WTC11 (cell line): Measurements from ENCODE around the gene ARTN. TPM values are rescaled to one million over a fixed set of nuclear protein-coding genes. Genes with fewer than 3 reads are reported as not detected.

ENCODE experiments used
- ATAC-seq: fragments of 200-7000 bp; cut with Tn5 transposase; 2 replicates; pipeline ENCODE4 v1.10.0; 2021; ENCODE audit warnings: mild to moderate bottlenecking, moderate library complexity
- CTCF ChIA-PET: fragments of 300-600 bp; sonication (Branson Sonifier 250); formaldehyde crosslinking; loops from one replicate; lab custom pipeline; 2021; ENCODE audit warnings: antibody characterized with exemption; lab: Charles Lee
- POLR2A ChIA-PET: fragments of 350-600 bp; sonication (Branson Sonifier 250); formaldehyde crosslinking; loops from one replicate; lab custom pipeline; 2021; ENCODE audit warnings: antibody characterized with exemption; lab: Charles Lee
- DNase-seq: peaks from one replicate; pipeline ENCODE4 v3.0.0; 2021; ENCODE audit warnings: low spot score
- H3K27ac Mint-ChIP-seq: 2 replicates; pipeline ENCODE4 v1.8.0; 2021; ENCODE audit warnings: mixed read lengths
- H3K27me3 Mint-ChIP-seq: 2 replicates; pipeline ENCODE4 v1.8.0; 2021; ENCODE audit warnings: low read depth, mild to moderate bottlenecking, moderate library complexity, mixed read lengths
- H3K36me3 Mint-ChIP-seq: 2 replicates; pipeline ENCODE4 v1.8.0; 2021; ENCODE audit warnings: mixed read lengths
- H3K4me1 Mint-ChIP-seq: 2 replicates; pipeline ENCODE4 v1.8.0; 2022; ENCODE audit warnings: mixed read lengths
- H3K4me3 Mint-ChIP-seq: 2 replicates; pipeline ENCODE4 v1.8.0; 2021; ENCODE audit warnings: mild to moderate bottlenecking, moderate library complexity, mixed read lengths
- H3K9me3 Mint-ChIP-seq: 2 replicates; pipeline ENCODE4 v1.8.0; 2021; ENCODE audit warnings: mixed read lengths
- AR ChIP-seq: fragments of 250-450 bp; sonication (Bioruptor Pico); IDR thresholded peaks from 2 replicates; pipeline ENCODE4 v1.9.0; 2021; ENCODE audit warnings: mild to moderate bottlenecking
- CDX4 ChIP-seq: fragments of 250-450 bp; sonication (Bioruptor Pico); IDR thresholded peaks from 2 replicates; pipeline ENCODE4 v1.9.0; 2021; ENCODE audit warnings: moderate library complexity, mild to moderate bottlenecking, inconsistent platforms, borderline replicate concordance
- EMX1 ChIP-seq: fragments of 250-450 bp; sonication (Bioruptor Pico); IDR thresholded peaks from 2 replicates; pipeline ENCODE4 v1.8.0; 2021; ENCODE audit warnings: mild to moderate bottlenecking
- ESRRA ChIP-seq: sonication (generic); formaldehyde crosslinking; IDR thresholded peaks from 2 replicates; pipeline ENCODE4 v1.8.1; 2022; ENCODE audit warnings: mild to moderate bottlenecking, missing genetic modification reagents, borderline replicate concordance
- GRHL2 ChIP-seq: fragments of 250-450 bp; sonication (Bioruptor Pico); IDR thresholded peaks from 2 replicates; pipeline ENCODE4 v1.8.0; 2022; ENCODE audit warnings: mild to moderate bottlenecking, moderate library complexity; ENCODE audit not compliant: insufficient replicate concordance, severe bottlenecking
- SOX15 ChIP-seq: fragments of 250-450 bp; sonication (Bioruptor Pico); IDR thresholded peaks from 2 replicates; pipeline ENCODE4 v1.9.0; 2021; ENCODE audit warnings: mild to moderate bottlenecking
- TEAD1 ChIP-seq: sonication (generic); formaldehyde crosslinking; IDR thresholded peaks from 2 replicates; pipeline ENCODE4 v1.8.0; 2022; ENCODE audit warnings: mild to moderate bottlenecking, missing genetic modification reagents
- ZNF532 ChIP-seq: fragments of 250-450 bp; sonication (Bioruptor Pico); IDR thresholded peaks from 2 replicates; pipeline ENCODE4 v1.9.0; 2021; ENCODE audit warnings: mild to moderate bottlenecking, borderline replicate concordance
- total RNA-seq: library from RNA; stranded (reverse); gene quantifications from 3 replicates; pipeline ENCODE4 v1.2.3, GENCODE V29; 2021
- TF ChIP-seq, protein P1 (sequence below): sonication (generic); formaldehyde crosslinking; IDR thresholded peaks from 2 replicates; pipeline ENCODE4 v1.8.0; 2022; ENCODE audit warnings: missing genetic modification reagents
- TF ChIP-seq, protein P2 (sequence below): fragments of 250-450 bp; sonication (Bioruptor Pico); conservative IDR thresholded peaks from 2 replicates; pipeline ENCODE4 v1.9.0; 2021; ENCODE audit warnings: mild to moderate bottlenecking
- TF ChIP-seq, protein P3 (sequence below): sonication (generic); formaldehyde crosslinking; IDR thresholded peaks from 2 replicates; pipeline ENCODE4 v1.8.1; 2022; ENCODE audit warnings: missing genetic modification reagents, borderline replicate concordance
- TF ChIP-seq, protein P4 (sequence below): sonication (generic); formaldehyde crosslinking; IDR thresholded peaks from 2 replicates; pipeline ENCODE4 v1.8.1; 2022; ENCODE audit warnings: mild to moderate bottlenecking, moderate library complexity, missing genetic modification reagents

ARTN gene
- total RNA-seq, 1 experiment from 2014 or later: 28.5 TPM

GRCh38 chr1:43951021-43951985 lies 17.7 kb downstream of the ARTN start (continued):
- TF ChIP-seq ZNF532 (CRISPR knock-in tag): no peak
- no peak for TF ChIP-seq CDX4

DNA sequence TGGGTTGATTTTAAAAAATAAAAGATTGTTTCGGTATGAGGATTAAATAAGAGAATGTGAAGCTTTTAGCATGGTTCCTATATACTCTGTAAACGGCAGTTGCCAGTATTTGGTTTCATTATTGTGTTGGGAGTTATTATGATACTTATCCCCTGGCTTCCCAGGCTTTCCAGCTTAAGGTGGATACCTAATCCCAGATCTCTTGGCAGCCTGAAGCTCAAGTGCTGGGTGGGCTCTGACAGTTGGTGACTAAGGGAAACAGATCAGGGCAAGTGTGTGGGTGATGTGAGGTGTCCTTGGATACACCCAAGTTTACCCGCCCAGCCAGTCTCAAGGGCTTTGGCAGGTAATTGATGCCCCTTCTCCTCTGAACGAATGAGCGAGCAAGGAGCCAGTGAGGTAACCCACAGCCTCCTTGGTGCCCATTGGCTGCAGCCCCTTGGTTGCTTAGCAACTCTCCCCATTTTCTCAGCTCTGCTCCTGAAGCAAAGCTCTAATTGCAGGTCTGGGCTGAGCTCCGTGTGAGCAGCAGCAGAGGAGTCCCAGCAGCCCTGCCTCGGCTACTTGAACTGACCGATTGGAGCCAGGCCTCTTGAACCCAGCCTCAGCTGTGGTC lies 19.2 kb downstream of the ARTN start:
- Mint-ChIP-seq H3K36me3 (peaks cover 10% of the 10 kb centered on the region; the same call in 1 of the 2 replicates), H3K27ac (peak overlapping the region; percentile 50; the same call in 1 of the 2 replicates), H3K27me3 (no peaks in the 10 kb centered on the region), H3K9me3 (no peaks in the 10 kb centered on the region), H3K4me1 (peaks cover 18% of the 10 kb centered on the region), H3K4me3 (no peak overlapping the region)
- POLR2A ChIA-PET: interaction anchor here (0.5 to 1.4 kb wide), 6 partner anchors 9 to 298 kb away, joined by 3 to 4 read pairs (median 4); no protein-coding TSS in a partner anchor
- DNase-seq (peak; percentile 66), ATAC-seq (peak; percentile 96)
- TF ChIP-seq, protein P1, sequence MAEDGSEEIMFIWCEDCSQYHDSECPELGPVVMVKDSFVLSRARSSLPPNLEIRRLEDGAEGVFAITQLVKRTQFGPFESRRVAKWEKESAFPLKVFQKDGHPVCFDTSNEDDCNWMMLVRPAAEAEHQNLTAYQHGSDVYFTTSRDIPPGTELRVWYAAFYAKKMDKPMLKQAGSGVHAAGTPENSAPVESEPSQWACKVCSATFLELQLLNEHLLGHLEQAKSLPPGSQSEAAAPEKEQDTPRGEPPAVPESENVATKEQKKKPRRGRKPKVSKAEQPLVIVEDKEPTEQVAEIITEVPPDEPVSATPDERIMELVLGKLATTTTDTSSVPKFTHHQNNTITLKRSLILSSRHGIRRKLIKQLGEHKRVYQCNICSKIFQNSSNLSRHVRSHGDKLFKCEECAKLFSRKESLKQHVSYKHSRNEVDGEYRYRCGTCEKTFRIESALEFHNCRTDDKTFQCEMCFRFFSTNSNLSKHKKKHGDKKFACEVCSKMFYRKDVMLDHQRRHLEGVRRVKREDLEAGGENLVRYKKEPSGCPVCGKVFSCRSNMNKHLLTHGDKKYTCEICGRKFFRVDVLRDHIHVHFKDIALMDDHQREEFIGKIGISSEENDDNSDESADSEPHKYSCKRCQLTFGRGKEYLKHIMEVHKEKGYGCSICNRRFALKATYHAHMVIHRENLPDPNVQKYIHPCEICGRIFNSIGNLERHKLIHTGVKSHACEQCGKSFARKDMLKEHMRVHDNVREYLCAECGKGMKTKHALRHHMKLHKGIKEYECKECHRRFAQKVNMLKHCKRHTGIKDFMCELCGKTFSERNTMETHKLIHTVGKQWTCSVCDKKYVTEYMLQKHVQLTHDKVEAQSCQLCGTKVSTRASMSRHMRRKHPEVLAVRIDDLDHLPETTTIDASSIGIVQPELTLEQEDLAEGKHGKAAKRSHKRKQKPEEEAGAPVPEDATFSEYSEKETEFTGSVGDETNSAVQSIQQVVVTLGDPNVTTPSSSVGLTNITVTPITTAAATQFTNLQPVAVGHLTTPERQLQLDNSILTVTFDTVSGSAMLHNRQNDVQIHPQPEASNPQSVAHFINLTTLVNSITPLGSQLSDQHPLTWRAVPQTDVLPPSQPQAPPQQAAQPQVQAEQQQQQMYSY: no peak
- no peak for TF ChIP-seq ESRRA (CRISPR knock-in tag)
- CTCF ChIA-PET: interaction anchor here (0.6 to 2.8 kb wide), 12 partner anchors 13 to 300 kb away, joined by 3 to 46 read pairs (median 4); partner anchors contain the start of genes ARTN and DPH2

DNA sequence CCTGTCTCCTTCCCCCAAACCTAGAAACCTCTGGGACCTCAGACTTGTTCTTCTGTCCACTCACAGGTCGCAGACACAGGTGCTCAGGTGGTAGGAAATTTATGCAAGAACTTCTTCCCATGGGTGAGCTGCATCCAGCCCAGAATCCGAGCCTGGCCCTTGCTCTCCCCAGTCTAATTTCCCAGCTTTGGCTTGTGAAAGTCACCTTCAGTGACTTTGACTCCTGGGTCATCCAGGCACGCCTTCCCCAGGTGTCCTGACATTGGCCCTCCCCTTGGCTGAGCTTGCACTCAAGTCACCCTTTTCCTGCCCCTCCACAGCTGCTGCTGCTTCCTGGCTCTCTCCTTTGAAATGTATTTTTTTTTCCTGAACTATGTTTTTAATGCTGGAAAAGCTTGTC lies 19.8 kb downstream of the ARTN start:
- Mint-ChIP-seq H3K27ac (no peak overlapping the region), H3K4me1 (peaks cover 12% of the 10 kb centered on the region), H3K9me3 (no peaks in the 10 kb centered on the region), H3K4me3 (no peak overlapping the region), H3K36me3 (peaks cover 10% of the 10 kb centered on the region; the same call in 1 of the 2 replicates), H3K27me3 (no peaks in the 10 kb centered on the region)
- ATAC-seq (no peak), DNase-seq (no peak)
- ChIA-PET POLR2A (interaction anchor here (0.5 to 1.4 kb wide), 7 partner anchors 10 to 298 kb away, joined by 3 to 4 read pairs (median 4); no protein-coding TSS in a partner anchor), CTCF (interaction anchor here (0.6 to 2.8 kb wide), 12 partner anchors 14 to 300 kb away, joined by 3 to 46 read pairs (median 4); partner anchors contain the start of genes ARTN and DPH2)
- TF ChIP-seq, protein P2, sequence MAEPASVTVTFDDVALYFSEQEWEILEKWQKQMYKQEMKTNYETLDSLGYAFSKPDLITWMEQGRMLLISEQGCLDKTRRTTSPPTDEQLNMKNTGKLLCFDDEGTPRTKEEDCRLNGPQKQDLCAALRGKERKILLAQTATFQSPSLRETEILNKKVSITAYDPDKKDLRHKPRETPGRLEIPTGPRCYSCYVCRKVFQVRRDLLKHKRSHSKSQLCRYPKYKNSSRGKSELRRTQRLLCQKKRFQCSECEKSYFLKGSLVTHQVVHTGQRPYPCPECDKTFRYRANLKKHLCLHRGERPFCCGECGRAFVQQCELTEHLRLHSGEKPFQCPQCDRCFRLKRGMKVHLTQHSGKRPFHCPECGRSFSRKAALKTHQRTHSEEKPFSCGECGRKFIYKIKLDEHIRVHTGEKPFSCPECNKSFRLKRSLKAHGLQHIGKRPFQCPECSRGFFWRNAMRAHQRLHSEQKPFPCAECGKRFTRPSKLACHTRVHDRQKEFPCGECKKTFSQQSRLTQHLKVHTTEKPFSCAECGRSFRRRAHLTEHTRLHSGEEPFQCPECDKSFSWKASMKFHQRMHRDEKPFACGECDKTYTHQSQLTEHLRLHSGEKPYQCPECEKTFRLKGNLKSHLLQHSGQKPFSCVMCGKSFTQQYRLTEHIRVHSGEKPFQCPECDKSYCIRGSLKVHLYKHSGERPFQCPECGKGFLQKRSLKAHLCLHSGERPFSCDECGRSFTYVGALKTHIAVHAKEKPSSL (CRISPR knock-in tag): no peak
- no peak for TF ChIP-seq TEAD1
- no peak for TF ChIP-seq AR (CRISPR knock-in tag)
- TF ChIP-seq, protein P3, sequence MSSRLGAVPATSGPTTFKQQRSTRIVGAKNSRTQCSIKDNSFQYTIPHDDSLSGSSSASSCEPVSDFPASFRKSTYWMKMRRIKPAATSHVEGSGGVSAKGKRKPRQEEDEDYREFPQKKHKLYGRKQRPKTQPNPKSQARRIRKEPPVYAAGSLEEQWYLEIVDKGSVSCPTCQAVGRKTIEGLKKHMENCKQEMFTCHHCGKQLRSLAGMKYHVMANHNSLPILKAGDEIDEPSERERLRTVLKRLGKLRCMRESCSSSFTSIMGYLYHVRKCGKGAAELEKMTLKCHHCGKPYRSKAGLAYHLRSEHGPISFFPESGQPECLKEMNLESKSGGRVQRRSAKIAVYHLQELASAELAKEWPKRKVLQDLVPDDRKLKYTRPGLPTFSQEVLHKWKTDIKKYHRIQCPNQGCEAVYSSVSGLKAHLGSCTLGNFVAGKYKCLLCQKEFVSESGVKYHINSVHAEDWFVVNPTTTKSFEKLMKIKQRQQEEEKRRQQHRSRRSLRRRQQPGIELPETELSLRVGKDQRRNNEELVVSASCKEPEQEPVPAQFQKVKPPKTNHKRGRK (CRISPR knock-in tag): no peak
- TF ChIP-seq EMX1: no peak
- TF ChIP-seq SOX15 (CRISPR knock-in tag): no peak
- TF ChIP-seq GRHL2 (CRISPR knock-in tag): no peak
- TF ChIP-seq, protein P4, sequence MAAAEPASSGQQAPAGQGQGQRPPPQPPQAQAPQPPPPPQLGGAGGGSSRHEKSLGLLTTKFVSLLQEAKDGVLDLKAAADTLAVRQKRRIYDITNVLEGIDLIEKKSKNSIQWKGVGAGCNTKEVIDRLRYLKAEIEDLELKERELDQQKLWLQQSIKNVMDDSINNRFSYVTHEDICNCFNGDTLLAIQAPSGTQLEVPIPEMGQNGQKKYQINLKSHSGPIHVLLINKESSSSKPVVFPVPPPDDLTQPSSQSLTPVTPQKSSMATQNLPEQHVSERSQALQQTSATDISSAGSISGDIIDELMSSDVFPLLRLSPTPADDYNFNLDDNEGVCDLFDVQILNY (CRISPR knock-in tag): no peak
